Tibial nerve (tissue), 4 donors: Measurements from ENCODE around the gene WIPF1.

Experiments
- EP300 ChIP-seq, 2 donors: sonication (generic); formaldehyde crosslinking; IDR thresholded peaks; one replicate each; pipeline ENCODE4 v1.6.1; 2017; ENCODE audit warnings: antibody characterized with exemption in 2 of 2, mild to moderate bottlenecking in 1 of 2
- POLR2A ChIP-seq, 2 donors: fragments of 450-650 bp; IDR thresholded peaks; one replicate each; pipeline ENCODE4 v1.6.1; 2017; ENCODE audit warnings: antibody characterized with exemption in 2 of 2, mild to moderate bottlenecking in 2 of 2, moderate library complexity in 2 of 2
- TF ChIP-seq, protein P1 (sequence below), 5 experiments: fragments of 200-600 bp in 3 of 5; fragments of 450-650 bp in 2 of 5; sonication (generic) in 3 of 5; IDR thresholded peaks; one replicate each; pipeline ENCODE4 v1.5.1; 2016 to 2019; ENCODE audit warnings: antibody characterized with exemption in 5 of 5, mild to moderate bottlenecking in 3 of 5, moderate library complexity in 2 of 5

DNA sequence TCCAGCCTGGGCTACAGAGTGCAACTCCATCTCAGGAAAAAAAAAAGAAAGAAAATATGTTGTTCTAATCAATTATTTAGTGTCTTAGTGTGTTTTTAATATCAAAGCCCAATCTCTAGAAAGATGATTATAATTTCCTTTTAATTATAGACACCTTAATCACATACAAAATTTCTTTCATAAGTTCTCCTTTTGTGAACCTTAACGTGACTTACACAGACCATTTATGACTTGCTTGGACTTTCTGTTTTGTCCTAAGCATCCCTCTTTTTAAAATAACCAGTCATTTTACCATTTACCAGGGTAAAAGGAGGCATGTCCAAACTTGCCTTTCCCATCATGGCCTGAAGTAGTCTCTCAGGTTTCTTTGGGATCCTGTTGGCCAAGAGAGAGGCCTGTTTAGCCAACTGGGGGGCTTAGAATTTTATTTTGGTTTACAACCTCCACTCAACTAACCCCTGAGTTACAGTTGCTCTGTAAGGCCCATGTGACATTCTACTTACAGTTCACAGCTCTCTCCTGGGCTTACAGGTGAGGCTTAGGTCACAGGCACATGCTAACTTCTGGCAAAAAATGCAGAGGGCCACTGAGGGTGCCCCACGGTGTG, 86.9 kb downstream of the WIPF1 start:
- TF ChIP-seq, protein P1, sequence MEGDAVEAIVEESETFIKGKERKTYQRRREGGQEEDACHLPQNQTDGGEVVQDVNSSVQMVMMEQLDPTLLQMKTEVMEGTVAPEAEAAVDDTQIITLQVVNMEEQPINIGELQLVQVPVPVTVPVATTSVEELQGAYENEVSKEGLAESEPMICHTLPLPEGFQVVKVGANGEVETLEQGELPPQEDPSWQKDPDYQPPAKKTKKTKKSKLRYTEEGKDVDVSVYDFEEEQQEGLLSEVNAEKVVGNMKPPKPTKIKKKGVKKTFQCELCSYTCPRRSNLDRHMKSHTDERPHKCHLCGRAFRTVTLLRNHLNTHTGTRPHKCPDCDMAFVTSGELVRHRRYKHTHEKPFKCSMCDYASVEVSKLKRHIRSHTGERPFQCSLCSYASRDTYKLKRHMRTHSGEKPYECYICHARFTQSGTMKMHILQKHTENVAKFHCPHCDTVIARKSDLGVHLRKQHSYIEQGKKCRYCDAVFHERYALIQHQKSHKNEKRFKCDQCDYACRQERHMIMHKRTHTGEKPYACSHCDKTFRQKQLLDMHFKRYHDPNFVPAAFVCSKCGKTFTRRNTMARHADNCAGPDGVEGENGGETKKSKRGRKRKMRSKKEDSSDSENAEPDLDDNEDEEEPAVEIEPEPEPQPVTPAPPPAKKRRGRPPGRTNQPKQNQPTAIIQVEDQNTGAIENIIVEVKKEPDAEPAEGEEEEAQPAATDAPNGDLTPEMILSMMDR (IDR thresholded peaks at IDR 0.05), result no peak
- no peak for TF ChIP-seq POLR2A (IDR thresholded peaks at IDR 0.05)
- TF ChIP-seq EP300 (IDR thresholded peaks at IDR 0.05), result no peak
